H9 (cell line): ENCODE results near the gene CLK3. TPM values are rescaled to one million over a fixed set of nuclear protein-coding genes. Genes with fewer than 3 reads are reported as not detected.

ENCODE experiments used
- DNase-seq: peaks from one replicate; pipeline ENCODE4 v3.0.0-alpha.2; 2017
- H2AFZ ChIP-seq: one replicate; pipeline ENCODE4 v1.6.1; 2013; ENCODE audit warnings: mild to moderate bottlenecking, low read length, control low read depth, moderate library complexity
- H2AK5ac ChIP-seq: 2 replicates; pipeline ENCODE4 v1.6.1; 2013; ENCODE audit warnings: low read length, control low read depth, mixed read lengths; ENCODE audit not compliant: insufficient read length
- H2BK120ac ChIP-seq: one replicate; pipeline ENCODE4 v1.6.1; 2013; ENCODE audit warnings: low read depth, mild to moderate bottlenecking, low read length, control low read depth, inconsistent platforms; ENCODE audit not compliant: poor library complexity, severe bottlenecking
- H2BK12ac ChIP-seq: 2 replicates; pipeline ENCODE4 v1.6.1; 2013; ENCODE audit warnings: low read length, control low read depth, mixed read lengths, low read depth; ENCODE audit not compliant: insufficient read length
- H2BK15ac ChIP-seq: 2 replicates; pipeline ENCODE4 v1.6.1; 2013; ENCODE audit warnings: low read depth, low read length, control low read depth
- H2BK20ac ChIP-seq: one replicate; pipeline ENCODE4 v1.6.1; 2013; ENCODE audit warnings: low read depth, mild to moderate bottlenecking, low read length, control low read depth, inconsistent platforms; ENCODE audit not compliant: poor library complexity, severe bottlenecking
- H2BK5ac ChIP-seq: 2 replicates; pipeline ENCODE4 v1.6.1; 2013; ENCODE audit warnings: low read length, control low read depth, mixed read lengths; ENCODE audit not compliant: insufficient read length
- H3K14ac ChIP-seq: 2 replicates; pipeline ENCODE4 v1.6.1; 2013; ENCODE audit warnings: low read length, control low read depth; ENCODE audit not compliant: insufficient read depth
- H3K18ac ChIP-seq: 2 replicates; pipeline ENCODE4 v1.6.1; 2013; ENCODE audit warnings: low read depth, mild to moderate bottlenecking, mixed read lengths, low read length, control low read depth; ENCODE audit not compliant: insufficient read length
- H3K23ac ChIP-seq: 2 replicates; pipeline ENCODE4 v1.6.1; 2013; ENCODE audit warnings: low read length, control low read depth, mixed read lengths, low read depth; ENCODE audit not compliant: insufficient read length
- H3K23me2 ChIP-seq: 2 replicates; pipeline ENCODE4 v1.6.1; 2013; ENCODE audit warnings: low read depth, mild to moderate bottlenecking, mixed read lengths, low read length, control low read depth; ENCODE audit not compliant: insufficient read length, poor library complexity, severe bottlenecking
- H3K27ac ChIP-seq: 2 replicates; pipeline ENCODE4 v1.5.1; 2013; ENCODE audit warnings: low read length, control low read depth, mixed read lengths, low read depth; ENCODE audit not compliant: insufficient read length
- H3K27me3 ChIP-seq: 2 replicates; pipeline ENCODE4 v1.6.1; 2013; ENCODE audit warnings: low read length, control low read depth, inconsistent platforms; ENCODE audit not compliant: insufficient read depth
- H3K4ac ChIP-seq: 2 replicates; pipeline ENCODE4 v1.6.1; 2013; ENCODE audit warnings: low read depth, mild to moderate bottlenecking, control low read depth, inconsistent platforms, low read length, moderate library complexity
- H3K4me1 ChIP-seq: 2 replicates; pipeline ENCODE4 v1.6.1; 2013; ENCODE audit warnings: low read length, control low read depth, inconsistent platforms; ENCODE audit not compliant: insufficient read depth
- H3K4me2 ChIP-seq: 2 replicates; pipeline ENCODE4 v1.6.1; 2013; ENCODE audit warnings: low read length, control low read depth, mixed read lengths; ENCODE audit not compliant: insufficient read length, insufficient read depth
- H3K56ac ChIP-seq: 2 replicates; pipeline ENCODE4 v1.6.1; 2013; ENCODE audit warnings: low read depth, mild to moderate bottlenecking, mixed read lengths, low read length, control low read depth; ENCODE audit not compliant: insufficient read length
- H3K79me1 ChIP-seq: 2 replicates; pipeline ENCODE4 v1.6.1; 2013; ENCODE audit warnings: low read depth, mild to moderate bottlenecking, moderate library complexity, low read length, control low read depth, inconsistent platforms; ENCODE audit not compliant: insufficient read depth, poor library complexity, severe bottlenecking
- H3K79me2 ChIP-seq: 2 replicates; pipeline ENCODE4 v1.6.1; 2013; ENCODE audit warnings: low read length, control low read depth, inconsistent platforms; ENCODE audit not compliant: insufficient read depth
- H3K9ac ChIP-seq: 2 replicates; pipeline ENCODE4 v1.6.1; 2013; ENCODE audit warnings: low read length, control low read depth, mixed read lengths; ENCODE audit not compliant: insufficient read length; ENCODE audit errors: extremely low read depth
- H3K9me3 ChIP-seq: one replicate; pipeline ENCODE4 v1.6.1; 2013; ENCODE audit warnings: low read depth, low read length, inconsistent platforms; ENCODE audit not compliant: control insufficient read depth
- H3T11ph ChIP-seq: one replicate; pipeline ENCODE4 v1.6.1; 2013; ENCODE audit warnings: mild to moderate bottlenecking, low read length, control low read depth, inconsistent platforms
- H4K20me1 ChIP-seq: one replicate; pipeline ENCODE4 v1.6.1; 2013; ENCODE audit not compliant: control insufficient read depth, insufficient read length, insufficient read depth
- H4K5ac ChIP-seq: 2 replicates; pipeline ENCODE4 v1.6.1; 2013; ENCODE audit warnings: low read depth, mild to moderate bottlenecking, mixed read lengths, low read length, control low read depth; ENCODE audit not compliant: insufficient read length
- H4K8ac ChIP-seq: replicated peaks from 2 replicates; pipeline ENCODE4 v1.6.1; 2013; ENCODE audit warnings: low read length, control low read depth, mixed read lengths, low read depth; ENCODE audit not compliant: insufficient read length
- H4K91ac ChIP-seq: 2 replicates; pipeline ENCODE4 v1.6.1; 2013; ENCODE audit warnings: low read depth, mild to moderate bottlenecking, moderate library complexity, mixed read lengths, low read length, control low read depth; ENCODE audit not compliant: insufficient read length
- H3K27ac Mint-ChIP-seq, 3 experiments: 2 replicates in 2 of 3; 3 replicates in 1 of 3; pipeline ENCODE4 v1.8.0; 2020 to 2021; ENCODE audit warnings: mixed read lengths in 3 of 3, mild to moderate bottlenecking in 1 of 3, moderate library complexity in 1 of 3
- H3K27me3 Mint-ChIP-seq: 2 replicates; pipeline ENCODE4 v1.8.0; 2021; ENCODE audit warnings: low read depth, mild to moderate bottlenecking, moderate library complexity, mixed read lengths
- H3K36me3 Mint-ChIP-seq, 3 experiments: 2 replicates in 2 of 3; 3 replicates in 1 of 3; pipeline ENCODE4 v1.8.0; 2020 to 2021; ENCODE audit warnings: low read depth in 3 of 3, mixed read lengths in 3 of 3; ENCODE audit not compliant: insufficient read depth in 1 of 3
- H3K4me1 Mint-ChIP-seq, 2 experiments: 2 replicates each; pipeline ENCODE4 v1.8.0; 2020; ENCODE audit warnings: mixed read lengths in 2 of 2
- H3K4me3 Mint-ChIP-seq, 2 experiments: 2 replicates in 1 of 2; 3 replicates in 1 of 2; pipeline ENCODE4 v1.8.0; 2020 to 2021; ENCODE audit warnings: mild to moderate bottlenecking in 2 of 2, mixed read lengths in 2 of 2, moderate library complexity in 1 of 2
- H3K9me3 Mint-ChIP-seq, 2 experiments: 2 replicates in 1 of 2; 3 replicates in 1 of 2; pipeline ENCODE4 v1.8.0; 2020; ENCODE audit warnings: mild to moderate bottlenecking in 2 of 2, mixed read lengths in 2 of 2, moderate library complexity in 1 of 2
- CTCF ChIP-seq: fragments of 200-600 bp; sonication (generic); conservative IDR thresholded peaks from 3 replicates; pipeline ENCODE4 v1.8.0; 2021; ENCODE audit warnings: antibody characterized with exemption, mild to moderate bottlenecking
- WGBS: extraction: QIAGEN DNeasy Blood & Tissue Kit; methylation state at CpG from one replicate; pipeline ENCODE4 v1.1.7; 2013; ENCODE audit warnings: missing lambda C conversion rate, low lambda C conversion rate, mixed read lengths; ENCODE audit not compliant: insufficient read length; ENCODE audit errors: extremely low coverage; 5-methylcytosine and 5-hydroxymethylcytosine counted together
- total RNA-seq: library from RNA; stranded (reverse); gene quantifications from 2 replicates; pipeline ENCODE4 v1.2.1, GENCODE V29; 2021

The CLK3 gene
- total RNA-seq, 1 experiment from 2014 or later: 40.8 TPM

GRCh38 chr15:74585857-74586256, 29.8 kb upstream of the CLK3 start:
- no peak overlapping the region for H2AK5ac ChIP-seq
- H3K79me2 ChIP-seq: 0 out of 2 replicates have a peak, but pooled peaks cover 1% of the 10 kb centered on the region
- H3K56ac ChIP-seq: no peak overlapping the region
- H3K4me1 ChIP-seq: 0 out of 2 replicates have a peak, but pooled peaks cover 2% of the 10 kb centered on the region
- no peak overlapping the region for H3K23ac ChIP-seq
- peaks cover 3% of the 10 kb centered on the region for H3K79me1 ChIP-seq
- no peak overlapping the region for H4K5ac ChIP-seq
- peaks cover 38 to 80% (median 44%) of the 10 kb centered on the region in 3 experiments for H3K36me3 Mint-ChIP-seq
- peaks cover 18 to 25% of the 10 kb centered on the region in 2 experiments for H3K4me1 Mint-ChIP-seq
- no peaks in the 10 kb centered on the region for H3K9me3 Mint-ChIP-seq
- H3K27ac Mint-ChIP-seq: 0 out of 7 replicates have a peak overlapping the region, but pooled peaks of 2 of the 3 experiments have one; percentile 25 to 32
- no peak overlapping the region for H2AFZ ChIP-seq
- H3K4ac ChIP-seq: no peak overlapping the region
- no peak overlapping the region for H2BK120ac ChIP-seq
- H3K14ac ChIP-seq: no peak overlapping the region
- no peak overlapping the region for H4K91ac ChIP-seq
- no peak overlapping the region for H4K8ac ChIP-seq
- no CpG with 5 or more reads among the region's 9 CpGs for WGBS
- H2BK5ac ChIP-seq: no peak overlapping the region
- H3K9ac ChIP-seq: no peak overlapping the region
- no peaks in the 10 kb centered on the region for H3K23me2 ChIP-seq
- DNase-seq: no peak
- no peak overlapping the region for H2BK12ac ChIP-seq
- H3K4me3 Mint-ChIP-seq: no peak overlapping the region
- H2BK15ac ChIP-seq: no peak overlapping the region
- no peak overlapping the region for H3K4me2 ChIP-seq
- H3K9me3 ChIP-seq: no peaks in the 10 kb centered on the region
- H4K20me1 ChIP-seq: no peaks in the 10 kb centered on the region
- TF ChIP-seq CTCF: no peak
- H3T11ph ChIP-seq: no peak overlapping the region
- H3K27me3 Mint-ChIP-seq: no peaks in the 10 kb centered on the region
- H2BK20ac ChIP-seq: no peak overlapping the region
- no peak overlapping the region for H3K18ac ChIP-seq
- H3K27me3 ChIP-seq: no peaks in the 10 kb centered on the region
- no peak overlapping the region for H3K27ac ChIP-seq
